HCT116 (cell line): Measurements from ENCODE around the gene USP24. TPM values are rescaled to one million over a fixed set of nuclear protein-coding genes. Genes with fewer than 3 reads are reported as not detected.

Source experiments
- ATAC-seq: fragments of 200-7000 bp; cut with Tn5 transposase; 2 replicates; pipeline ENCODE4 v1.9.1; 2020; ENCODE audit warnings: mild to moderate bottlenecking, moderate library complexity
- BruUV-seq: library from RNA; stranded (reverse); fragments of 400-500 nt; replicated peaks from 2 replicates; lab custom pipeline; 2021; lab: Mats Ljungman, UMichigan
- CTCF ChIA-PET: fragments of 300-600 bp; sonication (Branson Sonifier 250); formaldehyde crosslinking; loops from one replicate; lab custom pipeline; 2021; ENCODE audit warnings: antibody characterized with exemption; lab: Charles Lee
- POLR2A ChIA-PET: fragments of 300-600, 350-600 bp; sonication (Branson Sonifier 250); formaldehyde crosslinking; loops from one replicate; lab custom pipeline; 2021; ENCODE audit warnings: antibody characterized with exemption; lab: Charles Lee
- RAD21 ChIA-PET, 2 experiments: fragments of 300-600 bp; sonication (Branson Sonifier 250); formaldehyde crosslinking; loops; one replicate each; lab custom pipeline; 2023; ENCODE audit warnings: low total read pairs in 2 of 2; ENCODE audit not compliant: uncharacterized antibody in 2 of 2, unreplicated experiment in 2 of 2, low non-redundant PET in 1 of 2; lab: Charles Lee
- DNase-seq: peaks from one replicate; pipeline ENCODE4 v3.0.0-alpha.2; 2010; ENCODE audit warnings: low read depth, low spot score
- H2AFZ ChIP-seq: fragments of 200-600 bp; shearing (Covaris generic), sonication (generic); 2 replicates; pipeline ENCODE4 v1.6.1; 2017; ENCODE audit warnings: low read depth, mixed run types, mixed read lengths, antibody characterized with exemption, low read length; ENCODE audit not compliant: poor library complexity, severe bottlenecking
- H3K27ac ChIP-seq: 2 replicates; pipeline ENCODE4 v1.5.1; 2012; ENCODE audit warnings: low read depth, low read length
- H3K27me3 ChIP-seq: fragments of 200-600 bp; sonication (generic); 2 replicates; pipeline ENCODE4 v1.6.1; 2016; ENCODE audit warnings: mixed run types, low read length, mixed read lengths; ENCODE audit not compliant: insufficient read depth
- H3K36me3 ChIP-seq, 2 experiments: fragments of 200-500 bp in 1 of 2; fragments of 200-600 bp in 1 of 2; sonication (Bioruptor generic) in 1 of 2; sonication (generic) in 1 of 2; 2 replicates each; pipeline versions ENCODE4 v1.5.1 to v1.6.1; 2014 to 2016; ENCODE audit warnings: low read length in 2 of 2, inconsistent platforms in 1 of 2, mixed read lengths in 1 of 2, mixed run types in 1 of 2; ENCODE audit not compliant: insufficient read depth in 2 of 2, control insufficient read depth in 1 of 2
- H3K4me1 ChIP-seq, 2 experiments: fragments of 200-600 bp in 1 of 2; sonication (generic) in 1 of 2; 2 replicates each; pipeline versions ENCODE4 v1.5.1 to v1.6.1; 2012 to 2017; ENCODE audit warnings: low read length in 2 of 2, inconsistent platforms in 1 of 2, mild to moderate bottlenecking in 1 of 2, mixed read lengths in 1 of 2, mixed run types in 1 of 2, moderate library complexity in 1 of 2; ENCODE audit not compliant: insufficient read depth in 2 of 2, control insufficient read depth in 1 of 2
- H3K4me2 ChIP-seq: fragments of 200-600 bp; sonication (generic); 2 replicates; pipeline ENCODE4 v1.6.1; 2017; ENCODE audit warnings: mixed run types, low read length, mixed read lengths
- H3K4me3 ChIP-seq, 2 experiments: fragments of 200-600 bp in 1 of 2; sonication (generic) in 1 of 2; replicated peaks in 1 of 2; 2 replicates each; pipeline ENCODE4 v1.5.1; 2011 to 2016; ENCODE audit warnings: low read length in 2 of 2, control low read depth in 1 of 2, low read depth in 1 of 2, mild to moderate bottlenecking in 1 of 2, mixed read lengths in 1 of 2, mixed run types in 1 of 2
- H3K79me2 ChIP-seq: fragments of 200-600 bp; sonication (generic); 2 replicates; pipeline ENCODE4 v1.6.1; 2017; ENCODE audit warnings: mild to moderate bottlenecking, mixed run types, low read length, moderate library complexity, mixed read lengths; ENCODE audit not compliant: insufficient read depth
- H3K9ac ChIP-seq: fragments of 200-600 bp; sonication (generic); 2 replicates; pipeline ENCODE4 v1.6.1; 2016; ENCODE audit warnings: low read length, mixed read lengths
- H3K9me2 ChIP-seq: fragments of 200-600 bp; sonication (generic), shearing (Covaris generic); 2 replicates; pipeline ENCODE4 v1.6.1; 2017; ENCODE audit warnings: mixed run types, mild to moderate bottlenecking, moderate library complexity; ENCODE audit not compliant: insufficient read depth
- H3K9me3 ChIP-seq, 2 experiments: fragments of 200-500 bp in 1 of 2; fragments of 200-600 bp in 1 of 2; sonication (Bioruptor generic) in 1 of 2; sonication (generic) in 1 of 2; 2 replicates each; pipeline ENCODE4 v1.6.1; 2014 to 2017; ENCODE audit warnings: low read length in 2 of 2, mixed read lengths in 2 of 2, inconsistent platforms in 1 of 2, low read depth in 1 of 2, mild to moderate bottlenecking in 1 of 2, mixed run types in 1 of 2, moderate library complexity in 1 of 2; ENCODE audit not compliant: control insufficient read depth in 1 of 2, insufficient read depth in 1 of 2
- H4K20me1 ChIP-seq: fragments of 200-600 bp; sonication (generic), shearing (Covaris generic); 2 replicates; pipeline ENCODE4 v1.6.1; 2017; ENCODE audit warnings: mixed run types, mild to moderate bottlenecking, moderate library complexity; ENCODE audit not compliant: insufficient read depth
- ATF3 ChIP-seq: IDR thresholded peaks from 2 replicates; pipeline ENCODE4 v1.6.1; 2012
- CEBPB ChIP-seq: IDR thresholded peaks from 2 replicates; pipeline ENCODE4 v1.6.1; 2012; ENCODE audit warnings: low read depth
- ELF1 ChIP-seq: IDR thresholded peaks from 2 replicates; pipeline ENCODE4 v1.6.1; 2012; ENCODE audit warnings: low read depth, borderline replicate concordance
- EZH2 ChIP-seq: fragments of 200-600 bp; sonication (generic); IDR thresholded peaks from 2 replicates; pipeline ENCODE4 v1.6.1; 2017; ENCODE audit warnings: antibody characterized with exemption, mixed run types
- MAX ChIP-seq: IDR thresholded peaks from 2 replicates; pipeline ENCODE4 v1.6.1; 2012
- POLR2AphosphoS5 ChIP-seq: IDR thresholded peaks from 2 replicates; pipeline ENCODE4 v1.6.1; 2011; ENCODE audit warnings: mild to moderate bottlenecking, low read depth, low read length, moderate library complexity
- RAD21 ChIP-seq: IDR thresholded peaks from 2 replicates; pipeline ENCODE4 v1.6.1; 2012; ENCODE audit warnings: low read depth, mild to moderate bottlenecking
- SIN3A ChIP-seq: IDR thresholded peaks from 2 replicates; pipeline ENCODE4 v1.6.1; 2012; ENCODE audit warnings: low read depth
- YY1 ChIP-seq: IDR thresholded peaks from 2 replicates; pipeline ENCODE4 v1.6.1; 2011; ENCODE audit warnings: low read length, low read depth, moderate library complexity, mild to moderate bottlenecking; ENCODE audit not compliant: insufficient replicate concordance; ENCODE audit errors: extremely low read depth
- ZFX ChIP-seq: fragments of 450-650 bp; IDR thresholded peaks from 2 replicates; pipeline ENCODE4 v1.6.1; 2017
- ZNF274 ChIP-seq: fragments of 200-500 bp; sonication (Bioruptor generic); IDR thresholded peaks from 2 replicates; pipeline ENCODE4 v1.6.1; 2014; ENCODE audit warnings: mild to moderate bottlenecking, low read depth, low read length, inconsistent platforms
- intact Hi-C: fragments of 100-400 bp; cut with micrococcal nuclease; formaldehyde crosslinking; loops from 2 replicates; pipeline ENCODE4 v1.10.0; 2022
- total RNA-seq: library from RNA; stranded (reverse); gene quantifications from one replicate; pipeline ENCODE4 v1.2.1, GENCODE V29; 2021; ENCODE audit not compliant: unreplicated experiment

Gene USP24
- total RNA-seq, 1 experiment from 2014 or later, result 34.2 TPM

GRCh38 chr1:55067914-55068313, 147.2 kb downstream of the USP24 start:
- Histone ChIP-seq H3K9me3 (no peaks in the 10 kb centered on the region), H3K4me1 (peaks cover 0 to 5% of the 10 kb centered on the region in 2 experiments; a peak in 1 of 4 replicates), H3K36me3 (peaks cover 21 to 26% of the 10 kb centered on the region in 2 experiments; a peak in 3 of 4 replicates), H3K4me2 (no peak overlapping the region), H3K9ac (no peak overlapping the region), H4K20me1 (no peaks in the 10 kb centered on the region), H3K27ac (no peak overlapping the region), H3K27me3 (no peaks in the 10 kb centered on the region), H3K9me2 (no peaks in the 10 kb centered on the region), H3K4me3 (no peak overlapping the region), H2AFZ (no peak overlapping the region), H3K79me2 (no peaks in the 10 kb centered on the region)
- CTCF ChIA-PET, result no interaction called here
- ATAC-seq (no peak), DNase-seq (no peak)
- POLR2A ChIA-PET, result no interaction called here
- no peak for TF ChIP-seq ZNF274
- TF ChIP-seq MAX, result no peak
- no peak for TF ChIP-seq SIN3A
- TF ChIP-seq RAD21, result no peak
- no peak for TF ChIP-seq EZH2
- no peak for TF ChIP-seq CEBPB
- TF ChIP-seq ATF3, result no peak
- no peak for TF ChIP-seq ZFX
- no peak for TF ChIP-seq ELF1
- no peak for TF ChIP-seq YY1
- TF ChIP-seq POLR2AphosphoS5, result no peak
- intact Hi-C loops, result no loop called here
- RAD21 ChIA-PET, result no interaction called here
- no TSS peak for BruUV-seq
